HG02763 (cell line): Measurements from ENCODE around the gene KRT2.
"Not testable (repeated sequence)": the region's sequence is repeated elsewhere in the genome, so short reads cannot be mapped to it uniquely, and the experiment has no call there.

Experiments used
- ATAC-seq: cut with Tn5 transposase; IDR thresholded peaks from one replicate; pipeline ENCODE4 v1.9.1; 2021; ENCODE audit warnings: mild to moderate bottlenecking, moderate library complexity; ENCODE audit not compliant: unreplicated experiment

KRT2 gene

DNA sequence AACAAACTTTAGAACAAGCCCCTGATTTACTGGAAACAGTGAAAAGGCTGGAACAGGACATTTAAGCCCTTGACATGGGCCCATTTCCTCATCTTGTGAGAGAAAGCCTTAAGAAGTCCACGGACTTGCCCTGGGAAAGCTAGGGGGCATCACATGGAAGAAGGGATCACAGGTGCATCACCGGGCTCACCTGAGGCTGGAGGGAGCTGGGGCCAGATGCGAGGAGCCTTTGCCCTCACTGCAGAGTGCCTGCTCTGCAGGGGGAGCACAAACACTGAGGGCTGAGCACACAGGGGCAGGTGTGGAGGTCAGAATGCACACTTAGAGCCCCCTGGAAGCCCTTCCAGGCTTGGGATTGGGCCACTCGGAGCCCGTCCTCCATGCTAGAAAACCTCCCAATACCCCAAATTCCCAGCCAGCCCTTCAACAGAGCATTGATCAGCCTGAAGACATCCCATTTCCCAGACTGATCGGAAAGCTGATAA, 33.4 kb upstream of the KRT2 start:
- ATAC-seq = no peak

DNA sequence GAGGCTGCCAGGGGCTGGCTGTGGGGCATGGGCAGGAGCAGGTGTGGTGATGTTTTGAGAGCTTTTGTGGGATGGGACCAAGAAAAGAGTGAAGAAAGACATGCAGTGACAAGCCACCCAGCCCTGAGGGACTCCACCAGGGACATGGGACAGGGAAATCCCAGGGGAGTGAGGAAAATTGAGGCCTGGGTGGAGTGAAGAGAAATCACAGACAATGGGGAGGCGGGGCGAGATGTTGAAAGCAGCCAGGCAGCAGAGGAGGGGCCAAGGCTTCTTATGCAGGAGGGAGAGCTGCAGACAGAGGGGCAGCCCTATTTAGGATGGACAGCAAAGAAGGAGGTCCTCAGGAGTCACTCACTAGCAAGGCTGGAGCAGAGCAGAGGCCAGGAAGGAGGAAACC, 32.4 kb upstream of the KRT2 start:
- ATAC-seq = no peak

DNA sequence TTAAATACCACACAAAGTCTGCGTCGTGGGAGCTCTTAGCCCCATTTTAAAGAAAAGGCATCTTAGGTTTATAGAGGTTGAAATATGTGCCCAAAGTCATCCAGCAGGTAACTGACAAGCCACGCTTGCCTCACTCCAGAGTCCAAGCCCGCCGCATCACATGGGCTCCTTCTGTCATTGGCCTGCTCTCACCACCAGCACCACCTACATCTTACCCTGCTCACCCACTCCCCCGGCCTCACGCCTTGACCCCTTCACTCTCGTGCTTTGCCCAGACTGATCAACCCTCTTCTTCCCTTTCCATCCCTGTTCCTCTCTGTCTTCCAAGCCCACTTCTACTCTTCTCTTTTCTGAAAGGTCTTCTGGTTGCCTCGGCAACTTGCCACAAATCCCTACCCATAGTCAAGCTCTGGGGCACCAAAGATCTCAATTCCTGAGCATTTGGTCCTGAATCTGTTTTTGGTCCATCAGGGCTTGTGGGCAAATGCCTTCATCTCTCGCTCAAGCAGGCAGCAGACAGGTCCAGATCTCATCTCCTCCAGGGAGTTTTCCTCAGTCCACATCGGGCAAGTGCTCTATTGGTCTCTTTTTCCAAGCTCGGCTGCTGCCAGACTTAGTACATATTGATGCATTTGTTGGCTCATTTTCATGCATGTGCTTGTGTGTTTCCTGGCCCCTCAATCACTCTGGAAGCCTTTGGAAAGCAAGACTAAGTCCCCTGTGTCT, 31.7 kb upstream of the KRT2 start:
- no peak for ATAC-seq

DNA sequence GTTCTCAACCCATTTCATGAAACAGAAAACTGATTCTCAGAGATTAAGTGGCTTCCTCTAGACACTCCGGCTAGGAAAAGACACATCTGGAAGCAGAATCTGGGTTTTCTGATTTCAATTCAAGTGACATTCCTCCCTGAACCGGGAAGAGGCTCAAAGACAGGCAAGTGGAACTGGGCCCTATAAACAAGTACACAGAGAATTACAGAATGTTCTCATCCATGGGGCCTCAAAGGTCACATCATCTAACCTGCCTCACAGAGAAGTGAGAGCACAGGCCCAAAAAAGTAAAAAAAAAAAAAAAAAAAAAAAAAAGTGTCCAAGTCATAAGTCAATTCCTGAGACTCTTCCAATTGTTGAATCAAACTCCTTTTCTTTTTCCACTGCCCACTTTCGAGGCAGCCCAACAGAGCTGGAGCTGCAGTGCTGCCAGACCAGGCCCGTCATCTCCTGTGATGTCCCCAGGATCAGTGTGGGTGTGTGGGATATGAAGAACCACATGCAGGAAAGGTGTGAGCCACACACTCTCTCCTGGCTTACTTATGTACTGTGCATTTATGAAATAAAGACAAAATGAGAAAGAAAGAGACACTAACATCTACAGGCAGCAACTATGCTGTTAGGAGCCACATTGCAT, 31.0 kb upstream of the KRT2 start:
- ATAC-seq = no peak

DNA sequence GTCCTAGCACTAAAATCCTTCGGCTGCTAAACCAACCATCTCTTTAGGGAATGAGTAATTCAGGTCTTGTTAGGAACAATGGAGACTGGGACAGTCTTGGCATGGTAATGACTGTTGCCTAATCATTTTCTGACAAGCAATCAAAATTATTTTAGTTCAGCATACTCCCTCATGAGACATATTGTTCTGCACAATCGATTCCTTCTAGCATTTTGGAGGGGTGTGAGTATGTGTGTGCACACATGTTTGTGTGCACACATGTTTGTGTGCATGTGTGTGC, 30.3 kb upstream of the KRT2 start:
- ATAC-seq = no peak

DNA sequence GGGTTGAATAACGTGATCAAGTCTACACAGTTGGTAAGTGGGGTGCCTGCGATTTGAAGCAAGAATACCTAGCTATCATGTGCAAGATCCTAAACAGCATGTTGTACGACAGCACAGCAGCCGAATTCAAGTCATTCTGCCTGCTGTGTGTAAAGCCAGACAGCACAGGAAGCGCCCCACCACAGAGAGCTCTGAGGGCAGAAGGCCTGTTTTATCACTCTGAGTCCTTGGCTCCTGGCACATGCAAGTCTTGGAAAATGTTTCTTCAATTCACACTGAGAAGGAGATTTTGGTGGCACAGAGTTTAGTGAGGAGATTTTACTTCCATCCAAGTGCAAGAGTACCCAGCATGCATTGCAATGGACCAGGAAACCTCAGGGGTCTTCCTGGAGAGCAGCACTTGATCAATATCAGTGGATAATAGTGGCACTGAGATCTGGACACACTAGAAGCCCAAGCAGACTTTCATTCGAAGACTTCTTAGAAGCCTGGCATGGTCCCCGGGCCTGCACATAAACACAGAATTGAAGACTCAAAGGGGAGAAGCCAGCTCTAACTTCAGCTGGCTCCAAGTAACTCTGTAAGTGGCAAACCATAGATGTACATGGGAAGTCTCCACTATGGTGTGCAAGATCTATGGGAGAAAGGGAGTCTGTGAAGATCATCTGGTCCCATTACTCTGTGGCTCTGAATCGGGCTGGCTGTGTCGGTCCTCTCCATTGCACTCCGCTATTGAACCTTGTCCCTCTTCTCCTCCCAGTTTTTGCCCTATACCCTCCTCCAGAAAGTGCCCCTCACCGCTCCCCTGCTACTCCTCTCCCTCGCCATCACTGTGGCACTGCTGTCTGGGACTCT, 29.7 kb upstream of the KRT2 start:
- no peak for ATAC-seq

DNA sequence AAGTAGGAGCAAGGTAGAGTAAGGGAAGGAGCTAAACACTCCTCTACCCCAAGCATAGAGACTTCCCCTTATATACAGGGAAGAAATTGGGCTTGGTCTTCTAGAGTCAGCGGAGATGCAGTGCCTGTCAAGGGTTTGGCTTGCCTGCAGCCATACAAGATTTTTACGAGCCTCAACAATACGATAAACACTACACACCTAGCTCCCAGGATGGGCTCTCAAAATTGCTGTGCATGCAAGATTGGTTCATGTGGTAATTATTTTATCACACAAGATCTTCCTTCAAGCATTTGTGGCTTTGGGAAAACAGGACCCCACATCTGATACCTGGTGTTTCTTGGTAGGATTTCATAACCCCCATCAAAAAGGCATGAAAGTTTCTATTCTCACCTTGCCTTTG, 28.4 kb upstream of the KRT2 start, which contains the start of gene KRT1:
KRT1 (minus strand) TSS at position 45 of the 400 bp plus-strand sequence. CDS start 59 bp downstream, outside the sequence.
- no peak for ATAC-seq

DNA sequence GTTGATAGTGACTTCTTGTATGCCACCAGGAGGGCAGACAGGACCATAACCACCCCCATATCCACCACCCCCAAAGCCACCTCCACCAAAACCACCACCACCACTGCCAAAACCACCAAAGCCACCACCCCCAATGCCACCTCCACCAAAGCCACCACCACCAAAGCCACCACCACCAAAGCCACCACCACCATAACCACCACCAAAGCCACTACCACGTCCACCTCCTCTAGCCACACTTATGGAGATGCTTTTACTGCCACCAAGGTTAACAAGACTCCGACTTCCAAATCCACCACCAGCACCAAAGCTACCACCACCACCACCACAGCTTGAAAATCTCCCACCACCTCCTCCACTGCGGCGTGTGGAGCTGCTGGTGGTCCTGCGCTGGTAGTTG, 27.9 kb upstream of the KRT2 start:
- ATAC-seq = no peak

DNA sequence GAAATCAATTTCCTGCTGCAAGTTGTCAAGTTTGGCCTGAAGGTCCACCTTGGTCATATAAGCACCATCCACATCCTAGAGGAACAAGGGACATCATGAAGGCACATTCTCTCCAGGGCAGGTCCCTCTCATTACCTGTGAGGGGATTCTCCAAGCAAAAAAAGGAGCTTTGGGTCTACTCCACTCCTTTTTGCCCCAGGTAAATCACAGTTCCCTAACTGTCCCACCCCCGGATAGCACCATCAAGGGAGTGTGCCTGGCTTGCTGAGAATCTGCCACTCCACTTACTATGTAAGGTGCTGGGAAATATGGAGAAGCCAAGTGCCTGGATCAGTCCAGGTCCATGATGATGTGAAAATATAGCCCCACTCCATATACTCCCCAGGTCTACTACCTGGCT, 25.7 kb upstream of the KRT2 start:
- no peak for ATAC-seq

DNA sequence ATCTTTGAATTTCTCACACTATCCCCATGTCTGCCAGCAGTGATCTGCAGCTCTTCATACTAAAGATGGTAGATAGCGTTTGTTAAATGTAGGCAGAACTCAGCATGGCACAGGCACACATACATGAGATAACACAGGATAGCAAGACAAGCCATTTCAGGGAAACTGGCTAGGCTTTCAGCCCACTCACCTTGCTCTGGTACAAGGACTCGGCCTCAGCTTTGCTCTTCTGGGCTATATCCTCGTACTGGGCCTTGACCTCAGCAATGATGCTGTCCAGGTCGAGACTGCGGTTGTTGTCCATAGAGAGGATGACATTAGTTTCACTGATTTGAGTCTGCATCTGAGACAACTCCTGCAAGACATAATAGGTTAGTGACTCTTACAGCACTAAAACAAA, 25.1 kb upstream of the KRT2 start:
- no peak for ATAC-seq

DNA sequence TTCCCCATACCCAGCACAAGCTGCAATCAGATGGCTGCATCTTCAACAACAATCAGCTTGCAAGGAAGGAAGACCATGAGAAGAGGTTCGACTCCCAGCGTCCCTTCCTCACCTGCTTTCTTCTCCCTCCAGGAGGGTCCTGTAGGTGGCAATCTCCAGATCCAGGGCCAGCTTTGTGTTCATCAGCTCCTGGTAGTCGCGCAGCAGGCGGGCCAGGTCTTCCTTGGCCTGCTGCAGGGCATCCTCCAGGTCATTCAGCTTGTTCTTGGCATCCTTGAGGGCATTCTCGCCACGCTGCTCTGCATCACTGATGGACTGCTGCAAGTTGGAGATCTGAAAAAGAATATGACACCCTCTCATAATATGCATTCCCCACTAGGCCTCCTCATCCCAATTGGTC, 24.2 kb upstream of the KRT2 start:
- no peak for ATAC-seq

DNA sequence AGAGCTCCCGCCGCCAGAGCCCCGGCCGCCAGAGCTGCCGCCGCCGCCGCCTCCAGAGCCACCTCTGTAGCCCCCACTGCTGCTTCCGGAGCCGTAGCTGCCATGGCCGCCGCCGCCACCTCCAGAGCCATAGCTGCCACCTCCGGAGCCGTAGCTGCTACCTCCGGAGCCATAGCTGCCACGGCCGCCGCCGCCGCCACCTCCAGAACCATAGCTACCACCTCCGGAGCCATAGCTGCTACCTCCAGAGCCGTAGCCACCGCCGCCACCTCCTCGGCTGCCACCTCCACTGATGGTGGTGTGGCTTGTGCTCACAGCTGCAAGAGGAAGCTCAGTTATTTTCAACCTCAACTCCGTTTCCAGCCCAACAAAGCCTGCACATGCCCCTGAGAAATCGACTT, 23.3 kb upstream of the KRT2 start:
- no peak for ATAC-seq

DNA sequence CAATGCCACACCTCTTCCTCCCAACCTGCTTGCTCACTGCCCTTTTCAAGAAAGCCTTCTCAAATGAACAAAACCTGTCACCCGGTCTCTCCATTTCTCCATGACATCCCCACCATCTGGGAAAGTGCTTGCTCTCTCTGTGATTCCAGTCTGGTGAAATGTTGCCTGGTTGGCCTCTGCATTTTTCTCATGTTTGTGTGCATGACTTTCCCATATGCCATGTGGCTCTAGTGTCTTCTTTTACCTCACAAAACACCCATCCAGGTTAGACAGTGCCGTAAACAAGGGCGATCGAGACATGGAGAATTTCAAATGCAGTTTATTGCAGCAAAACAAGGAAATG, 22.4 kb upstream of the KRT2 start:
- no peak for ATAC-seq

DNA sequence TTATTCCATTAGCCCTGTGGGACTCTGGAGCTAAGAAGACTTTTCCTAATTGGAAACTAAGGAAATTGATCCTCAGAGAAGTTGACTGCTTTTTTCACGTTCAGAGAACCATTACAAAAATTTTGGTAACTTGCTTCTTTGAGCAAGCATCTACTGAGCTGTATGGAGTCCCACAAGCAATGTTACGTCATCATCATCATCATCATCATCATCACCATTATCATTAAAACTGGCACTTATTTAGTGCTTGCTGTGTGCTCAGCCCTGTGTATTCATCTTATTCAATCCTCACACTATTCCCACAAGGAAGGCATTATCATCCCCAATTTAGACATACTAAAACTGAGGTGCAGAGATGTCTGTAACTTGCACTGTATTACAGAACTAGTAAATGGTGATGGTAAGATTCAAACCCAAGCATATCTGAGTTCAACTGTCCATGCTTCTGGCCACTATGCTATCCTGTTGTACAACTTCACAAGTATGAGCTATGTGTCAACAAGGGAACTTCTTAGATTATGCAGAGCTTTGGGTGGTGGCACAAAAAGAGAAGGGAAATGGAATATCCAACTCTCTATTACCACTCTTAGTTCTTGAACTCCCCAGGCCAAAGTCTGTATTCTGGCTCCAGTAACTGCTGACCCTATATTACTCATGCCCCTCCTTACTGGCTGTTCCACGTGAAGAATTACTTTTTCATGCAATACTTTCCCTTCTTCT, 21.9 kb upstream of the KRT2 start:
- ATAC-seq = no peak

DNA sequence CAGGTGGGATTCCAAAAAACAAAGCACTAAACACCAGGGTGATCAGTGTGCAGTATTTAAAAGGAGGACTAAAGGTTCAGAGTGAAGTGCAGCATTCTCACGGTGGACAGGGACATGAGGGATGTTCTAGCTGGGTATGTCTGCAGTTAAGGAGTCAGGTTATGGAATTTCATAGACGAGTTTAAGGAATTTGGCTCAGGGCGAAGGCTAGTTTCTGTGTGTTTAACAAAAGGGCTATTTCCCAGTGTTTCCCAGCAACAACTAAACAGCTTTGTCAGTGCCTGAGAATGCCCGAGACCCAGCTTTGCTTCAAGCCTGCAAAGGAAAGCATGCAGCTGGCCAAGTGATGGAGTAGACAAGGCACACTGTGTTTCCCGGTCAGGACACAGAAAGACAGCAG, 21.2 kb upstream of the KRT2 start:
- ATAC-seq = no peak

DNA sequence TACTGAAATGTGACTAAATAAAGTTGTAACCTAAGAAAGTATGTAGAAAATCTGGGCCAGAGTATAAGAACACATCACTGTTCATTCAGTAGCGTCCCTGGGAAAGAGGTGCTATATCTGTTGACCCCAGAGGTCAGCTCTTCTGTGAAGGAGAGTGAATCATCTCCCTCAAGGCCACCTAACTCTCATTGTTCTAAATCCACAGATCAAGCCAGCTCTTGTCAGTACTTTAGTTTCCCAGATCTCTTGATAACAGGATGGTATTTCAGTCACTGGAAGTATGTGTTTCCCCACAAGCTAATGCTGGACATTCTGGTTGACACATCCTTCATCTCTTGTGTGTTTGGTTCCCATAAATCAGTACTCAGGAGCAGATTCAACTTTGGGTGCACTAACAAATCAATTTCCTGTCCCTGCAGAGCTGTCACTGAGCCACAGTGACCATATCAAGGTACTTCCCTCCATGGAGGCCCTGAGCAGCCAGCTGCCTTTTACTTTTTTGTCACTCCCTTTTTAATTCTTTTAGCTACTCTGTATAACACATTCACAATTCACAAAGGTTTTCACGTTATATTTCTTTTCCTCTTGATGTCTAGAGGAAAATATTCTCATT, 20.4 kb upstream of the KRT2 start:
- no peak for ATAC-seq

DNA sequence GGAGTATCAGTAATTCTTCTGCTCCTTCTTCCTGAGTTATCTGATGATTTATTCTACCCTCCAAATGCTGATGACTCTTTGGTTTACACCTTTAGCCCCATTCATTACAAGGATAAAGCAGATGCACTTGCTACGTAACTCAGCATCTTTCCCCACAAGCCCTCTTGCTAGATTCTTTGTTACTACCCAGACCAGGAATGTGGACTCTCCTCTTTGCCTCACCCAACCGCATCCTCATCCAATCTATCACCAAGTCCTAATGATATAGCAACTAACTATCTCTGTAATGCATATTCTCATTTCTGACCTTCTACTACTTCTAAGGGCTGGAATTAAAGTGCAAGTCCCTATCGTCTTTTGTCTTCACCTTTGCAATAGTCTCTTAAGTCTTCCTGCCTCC, 18.9 kb upstream of the KRT2 start:
- ATAC-seq = no peak

DNA sequence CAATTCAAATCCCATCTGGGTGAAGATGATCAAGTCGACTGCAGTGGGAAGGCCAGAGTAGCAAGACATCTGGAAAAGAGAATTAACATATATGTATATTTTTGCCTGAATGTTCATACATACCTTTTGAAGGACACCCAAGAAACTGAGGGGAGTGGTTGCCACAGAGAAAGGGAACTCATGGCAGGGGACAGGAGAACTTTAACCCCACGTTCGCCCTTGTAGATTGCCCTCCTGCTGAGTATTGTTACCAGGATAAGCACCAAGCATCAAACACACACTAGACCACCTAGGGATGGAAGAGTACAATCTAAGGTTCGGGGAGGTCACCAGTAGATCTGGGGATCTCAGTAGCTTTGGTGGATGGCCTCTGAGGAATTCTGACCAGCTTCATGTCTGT, 18.5 kb upstream of the KRT2 start:
- no peak for ATAC-seq

DNA sequence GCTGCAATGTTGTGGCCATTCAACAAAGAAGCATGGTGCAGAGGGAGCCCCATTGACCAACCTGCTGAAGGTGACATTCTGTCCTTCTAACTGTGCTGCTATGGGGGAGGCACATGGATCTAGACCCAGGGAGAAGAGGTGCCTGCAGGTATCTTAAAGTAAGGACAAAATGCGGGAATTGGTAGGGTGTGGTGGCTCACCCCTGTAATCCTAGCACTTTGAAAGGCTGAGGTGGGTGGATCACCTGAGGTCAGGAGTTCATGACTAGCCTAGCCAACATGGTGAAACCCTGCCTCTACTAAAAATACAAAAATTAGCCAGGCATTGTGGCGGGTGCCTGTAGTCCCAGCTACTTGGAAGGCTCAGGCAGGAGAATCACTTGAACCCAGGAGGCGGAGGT, 17.9 kb upstream of the KRT2 start:
- not testable (repeated sequence) for ATAC-seq

DNA sequence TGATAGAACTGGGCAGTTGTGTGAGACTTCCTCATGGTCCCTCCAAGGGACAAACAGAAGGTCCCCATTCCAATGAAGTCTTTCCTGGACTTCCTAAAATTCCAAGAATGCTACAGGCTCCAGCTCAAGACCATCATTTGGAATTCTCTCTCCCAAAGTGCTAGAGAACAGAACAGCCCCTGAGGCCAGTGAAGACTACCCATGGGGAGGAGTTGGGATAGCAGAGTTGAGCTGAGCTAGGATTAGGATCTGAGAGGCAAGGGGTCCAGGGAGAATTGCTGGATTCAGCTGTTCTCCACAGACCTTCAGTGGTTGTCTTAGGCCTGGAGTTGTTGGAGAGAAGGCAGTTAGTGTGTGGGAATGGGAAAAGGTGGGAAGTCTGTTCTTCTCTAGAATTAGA, 17.4 kb upstream of the KRT2 start:
- ATAC-seq = no peak

DNA sequence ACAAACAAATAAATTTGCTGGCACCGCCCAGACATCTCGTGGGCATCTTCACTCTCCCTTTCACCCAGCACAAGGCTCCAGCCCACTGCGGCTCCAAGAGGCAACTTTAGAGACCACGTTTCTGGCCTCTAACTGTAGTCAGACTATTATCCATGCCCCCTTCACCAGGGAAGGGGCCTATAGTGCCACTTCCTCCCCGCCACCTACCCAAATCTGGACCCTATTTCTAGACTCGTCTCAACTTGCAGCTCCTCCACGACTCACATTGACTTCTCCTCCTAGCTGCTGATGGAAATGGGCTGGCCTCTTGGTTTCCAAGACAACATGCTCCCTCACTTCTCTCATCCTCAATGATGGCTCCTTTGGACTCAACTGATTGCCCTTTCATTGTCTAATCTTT, 15.9 kb upstream of the KRT2 start:
- ATAC-seq = no peak
